Hypothalamus (tissue), 51 donors: ENCODE measurements around the gene NEURL1B.

ENCODE experiments used
- DNase-seq, 51 donors: peaks; one replicate each; lab custom pipeline; 2025; lab: John Stamatoyannopoulos, UW

NEURL1B gene

DNA sequence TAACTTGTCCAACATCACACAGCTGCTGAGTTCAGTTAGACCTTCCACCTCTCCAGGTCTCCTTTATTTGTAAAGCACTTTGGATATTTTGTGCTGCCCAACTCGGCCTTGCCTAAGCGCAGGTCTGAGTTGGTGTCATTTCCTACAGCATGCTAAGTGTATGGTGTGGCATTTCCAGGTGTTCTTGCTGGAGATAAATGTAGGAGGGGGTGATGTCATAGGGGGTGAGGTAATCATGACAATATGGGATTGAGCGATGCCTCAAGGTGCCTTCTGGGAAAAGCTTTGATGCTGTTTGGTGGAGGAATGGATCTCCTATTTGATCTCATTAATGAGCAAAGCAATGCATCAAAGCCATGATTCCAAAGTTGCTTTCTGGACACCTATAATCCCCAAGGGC, 32.3 kb upstream of the NEURL1B start:
- no peak for DNase-seq

DNA sequence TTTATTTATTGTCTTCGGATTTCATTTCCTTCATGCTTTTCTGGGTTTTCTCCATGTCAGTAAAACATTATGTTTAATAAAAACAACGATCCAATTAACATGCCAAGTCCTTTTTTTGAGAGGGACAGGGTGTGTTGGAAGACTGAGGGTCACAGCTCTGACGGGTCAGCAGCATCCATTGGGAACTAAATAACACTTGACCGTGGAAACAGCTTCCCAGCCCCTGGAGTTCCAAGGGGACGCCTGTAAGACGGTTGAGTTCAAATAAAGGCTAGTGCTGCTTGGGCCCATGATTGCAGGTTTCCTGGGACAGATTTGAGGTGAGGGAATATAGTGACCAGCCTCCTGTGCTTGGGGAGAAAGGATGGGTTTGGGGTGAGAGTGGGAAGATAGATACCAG, 30.4 kb upstream of the NEURL1B start:
- DNase-seq = no peak

DNA sequence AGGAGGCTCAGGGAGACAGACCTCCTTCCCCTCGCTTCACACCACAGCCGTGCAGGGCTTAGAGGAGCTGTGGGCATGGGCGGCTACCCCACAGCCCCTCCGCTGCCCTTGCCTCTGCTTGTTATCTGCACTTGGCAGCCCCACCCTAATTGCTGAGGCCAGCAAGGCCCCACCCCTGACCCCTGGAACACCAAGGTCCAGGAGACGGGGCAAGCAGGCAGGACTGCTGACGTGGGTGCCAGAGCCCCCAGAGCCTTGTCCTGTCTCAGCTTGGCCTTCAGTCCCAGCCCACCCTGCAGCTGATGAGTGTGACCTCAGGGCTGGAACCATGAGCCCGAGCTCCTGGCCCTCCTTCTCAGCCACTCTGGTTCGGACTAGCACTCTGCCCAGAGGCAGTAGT, 29.1 kb upstream of the NEURL1B start:
- DNase-seq = no peak

DNA sequence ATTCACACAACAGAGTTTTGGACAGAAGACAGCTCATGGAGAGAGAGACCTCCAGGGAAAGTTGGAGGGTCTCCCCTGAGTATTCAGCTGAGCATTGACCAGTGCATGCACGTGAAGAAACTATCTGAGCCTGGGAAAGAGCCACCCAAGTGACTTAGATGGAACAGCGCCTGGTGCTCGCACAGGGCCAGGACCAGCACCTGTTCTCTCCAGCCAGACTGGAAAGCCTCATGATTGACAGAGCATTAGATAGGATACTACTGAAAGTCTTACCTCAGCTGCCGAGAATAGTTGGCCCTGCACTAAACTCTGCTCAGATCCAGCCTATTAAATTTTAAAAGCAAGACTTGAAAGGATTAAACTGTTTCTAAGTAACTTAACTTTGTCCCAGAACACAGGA, 28.3 kb upstream of the NEURL1B start:
- no peak for DNase-seq

DNA sequence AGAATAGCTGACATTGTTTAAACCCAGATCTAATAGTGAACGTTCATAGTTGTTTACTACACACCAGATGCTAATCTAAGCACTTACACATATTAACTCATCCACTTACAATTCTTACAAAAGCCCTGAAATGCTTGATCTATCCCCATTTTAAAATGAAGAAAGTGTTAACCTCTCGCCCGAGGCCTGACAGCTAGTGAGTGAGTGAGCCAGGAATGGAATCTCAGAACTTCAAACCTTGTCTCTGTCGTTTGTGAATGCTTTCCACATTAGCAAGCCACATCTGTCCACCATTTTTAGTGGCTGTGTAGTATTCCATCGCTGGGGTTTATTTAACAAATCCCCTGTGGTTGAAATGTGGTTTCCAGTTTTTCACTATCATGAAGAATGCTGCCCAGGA, 24.9 kb upstream of the NEURL1B start:
- no peak for DNase-seq

DNA sequence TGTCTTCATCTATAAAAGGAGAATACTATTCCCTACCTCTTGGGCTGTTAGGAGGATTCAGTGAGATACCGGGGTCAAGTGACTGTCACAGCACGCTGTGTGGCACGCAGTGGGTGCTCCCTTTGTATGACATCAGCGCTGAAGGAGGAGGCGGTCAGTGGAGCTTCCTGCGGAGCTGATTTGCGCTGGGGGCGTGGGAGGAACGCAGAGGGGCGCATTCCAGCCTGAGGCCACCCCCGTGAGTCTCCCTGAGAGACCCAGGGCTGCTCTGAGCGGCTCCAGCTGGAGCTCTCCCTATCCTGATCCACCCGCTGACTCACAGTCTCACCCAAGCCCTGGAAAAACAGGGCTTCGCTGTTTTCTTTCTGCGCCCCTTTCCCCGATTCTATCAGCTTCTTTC, 24.3 kb upstream of the NEURL1B start:
- DNase-seq = no peak

DNA sequence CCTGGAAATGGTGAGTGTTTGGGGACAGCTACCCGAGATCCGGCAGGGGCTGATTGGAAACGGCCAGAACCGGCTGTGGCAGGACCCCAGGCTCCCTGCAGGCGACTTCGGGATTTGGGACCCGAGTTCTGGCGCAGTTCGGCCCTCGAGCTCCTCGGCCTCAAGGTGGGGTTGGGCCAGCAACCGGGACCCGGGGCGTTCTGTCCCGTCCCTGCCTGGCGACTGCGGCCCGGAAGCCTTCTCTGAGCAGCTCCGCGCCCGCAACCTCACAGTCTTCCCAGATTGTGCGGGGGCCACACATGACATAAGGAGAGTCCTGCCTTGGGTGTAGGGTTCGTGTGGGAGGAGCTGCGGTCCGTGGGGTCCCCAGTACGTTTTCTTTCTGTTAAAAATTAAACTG, 23.2 kb upstream of the NEURL1B start:
- no peak for DNase-seq

DNA sequence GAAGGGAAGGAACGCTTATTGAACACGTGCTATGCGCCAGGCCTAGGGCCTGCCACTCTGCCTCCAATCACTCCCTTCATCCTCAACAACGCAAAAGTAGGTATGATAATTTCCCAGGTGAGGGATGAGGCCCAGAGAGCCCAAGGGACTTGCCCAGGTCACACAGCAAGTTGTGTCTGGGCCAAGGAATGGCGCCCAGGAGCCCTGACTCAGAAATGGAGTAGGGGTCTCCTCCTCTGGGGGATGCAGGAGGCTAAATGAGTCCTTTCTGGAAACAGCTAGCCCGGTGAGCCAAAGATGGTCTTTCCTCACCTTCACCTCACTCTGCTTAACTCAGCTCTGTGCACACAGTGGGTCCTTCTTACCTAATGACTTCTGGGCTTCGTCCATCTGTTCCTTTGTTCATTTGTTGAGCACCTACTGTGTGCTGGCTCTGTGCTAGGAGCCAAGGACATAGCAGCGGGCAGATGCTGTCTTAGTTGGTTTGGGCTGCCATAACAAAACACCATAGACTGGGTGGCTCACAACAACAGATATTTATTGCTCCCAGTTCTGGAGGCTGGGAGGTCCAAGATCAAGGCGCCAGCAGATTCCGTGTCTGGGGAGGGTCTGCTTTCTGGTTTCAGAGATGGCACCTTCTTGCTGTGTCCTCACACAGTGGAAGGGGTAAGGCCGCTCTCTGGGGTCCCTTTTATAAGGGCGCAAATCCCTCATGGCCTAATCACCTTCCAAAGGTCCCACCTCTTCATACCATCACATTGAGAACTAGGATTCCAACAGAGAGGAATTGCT, 22.3 kb upstream of the NEURL1B start:
- DNase-seq = no peak

DNA sequence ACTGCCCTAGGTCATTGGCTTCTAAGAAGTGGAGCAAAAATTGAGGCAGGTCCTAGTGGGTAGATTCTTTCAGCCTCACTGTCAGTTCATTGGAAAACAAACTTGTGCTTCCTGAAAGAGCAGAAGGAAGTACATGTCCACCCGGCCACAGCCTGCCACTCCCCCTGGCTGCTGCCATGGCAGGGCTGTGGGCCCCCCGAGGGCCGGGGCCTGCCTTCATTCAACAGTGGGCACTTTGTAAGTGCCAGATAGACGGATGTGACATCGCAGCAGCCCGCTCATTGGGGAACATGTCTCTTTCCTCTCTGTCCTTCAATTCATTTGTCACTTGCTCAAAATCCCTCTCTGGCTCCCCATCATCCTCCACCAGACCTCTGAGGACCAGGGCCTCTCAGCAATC, 20.6 kb upstream of the NEURL1B start:
- no peak for DNase-seq

DNA sequence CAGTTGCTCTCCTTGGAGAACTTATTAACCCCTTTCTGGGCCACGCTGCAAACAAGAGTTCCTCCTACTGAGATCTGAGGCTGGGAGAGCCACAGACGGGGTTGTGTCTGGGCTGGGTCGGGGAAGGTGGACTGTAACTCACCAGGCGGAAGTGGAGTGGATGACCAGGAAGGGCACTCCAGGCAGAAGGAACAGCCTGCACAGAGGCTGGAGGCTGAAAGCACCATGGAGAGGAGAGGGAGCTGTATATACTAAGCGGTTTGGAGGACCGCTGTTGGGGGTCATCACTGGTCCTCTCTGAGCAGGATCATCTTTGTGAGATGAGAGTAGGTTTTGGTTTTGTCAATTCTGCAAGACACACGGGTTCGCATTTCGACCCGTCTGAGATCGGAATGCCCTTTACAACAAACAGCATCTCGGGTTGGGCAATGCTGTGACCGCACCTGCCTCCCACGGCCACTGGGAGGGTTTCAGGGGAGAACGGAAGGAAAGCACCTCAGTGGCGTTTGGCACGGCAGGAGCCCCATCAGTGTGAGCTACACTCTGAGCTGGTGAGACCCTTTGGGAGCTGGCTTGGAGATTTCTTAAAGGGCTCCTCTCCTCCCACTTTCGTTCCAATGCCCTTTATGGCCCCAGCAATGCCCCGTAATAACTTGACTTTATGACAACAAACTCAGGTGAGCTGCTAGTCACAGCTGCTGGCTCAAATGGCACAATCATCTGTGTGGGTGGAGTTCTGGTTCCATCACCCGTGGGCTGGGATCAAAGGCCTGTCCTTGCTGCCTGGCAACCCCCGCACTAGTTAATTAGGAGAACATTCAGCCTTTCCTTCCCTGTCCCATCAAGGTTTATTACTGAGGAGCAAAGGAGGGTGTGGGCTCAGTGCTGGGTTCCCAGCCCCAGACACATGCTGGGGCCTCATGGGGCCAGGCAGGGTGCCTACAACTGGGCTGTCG, 18.7 kb upstream of the NEURL1B start:
- no peak for DNase-seq

DNA sequence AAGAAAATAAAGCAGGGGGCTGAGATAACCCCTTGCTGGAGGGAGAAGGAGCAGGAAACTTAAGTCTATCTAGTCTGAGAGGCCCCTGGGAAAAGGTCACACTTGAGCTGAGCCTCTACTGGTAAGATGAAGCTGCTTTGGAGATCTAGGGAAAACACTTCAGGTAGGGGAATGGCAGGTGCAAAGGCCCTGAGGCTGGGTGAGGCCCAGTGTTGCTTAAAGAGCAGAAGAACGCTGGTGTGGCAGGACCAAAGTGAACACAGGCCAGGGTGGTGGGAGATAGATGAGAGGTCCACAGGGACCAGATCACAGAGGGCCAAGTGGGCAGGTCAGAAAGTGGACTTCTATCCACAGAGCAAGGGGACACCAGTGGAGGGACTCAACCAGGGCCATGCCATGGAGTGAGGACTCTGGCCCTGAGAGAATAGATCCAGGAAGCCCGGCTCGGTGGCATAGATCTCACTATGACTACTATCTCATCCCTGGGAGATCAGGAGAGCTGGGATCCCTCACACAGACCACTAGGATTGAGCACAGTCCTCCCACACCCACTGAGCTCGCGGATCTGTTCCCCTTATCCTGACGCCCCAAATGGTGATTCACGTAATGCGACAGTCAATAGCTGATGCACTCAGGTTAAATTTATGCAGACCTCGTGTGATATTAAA, 17.6 kb upstream of the NEURL1B start:
- DNase-seq = peak in 1 of 51 donors; percentile 17

DNA sequence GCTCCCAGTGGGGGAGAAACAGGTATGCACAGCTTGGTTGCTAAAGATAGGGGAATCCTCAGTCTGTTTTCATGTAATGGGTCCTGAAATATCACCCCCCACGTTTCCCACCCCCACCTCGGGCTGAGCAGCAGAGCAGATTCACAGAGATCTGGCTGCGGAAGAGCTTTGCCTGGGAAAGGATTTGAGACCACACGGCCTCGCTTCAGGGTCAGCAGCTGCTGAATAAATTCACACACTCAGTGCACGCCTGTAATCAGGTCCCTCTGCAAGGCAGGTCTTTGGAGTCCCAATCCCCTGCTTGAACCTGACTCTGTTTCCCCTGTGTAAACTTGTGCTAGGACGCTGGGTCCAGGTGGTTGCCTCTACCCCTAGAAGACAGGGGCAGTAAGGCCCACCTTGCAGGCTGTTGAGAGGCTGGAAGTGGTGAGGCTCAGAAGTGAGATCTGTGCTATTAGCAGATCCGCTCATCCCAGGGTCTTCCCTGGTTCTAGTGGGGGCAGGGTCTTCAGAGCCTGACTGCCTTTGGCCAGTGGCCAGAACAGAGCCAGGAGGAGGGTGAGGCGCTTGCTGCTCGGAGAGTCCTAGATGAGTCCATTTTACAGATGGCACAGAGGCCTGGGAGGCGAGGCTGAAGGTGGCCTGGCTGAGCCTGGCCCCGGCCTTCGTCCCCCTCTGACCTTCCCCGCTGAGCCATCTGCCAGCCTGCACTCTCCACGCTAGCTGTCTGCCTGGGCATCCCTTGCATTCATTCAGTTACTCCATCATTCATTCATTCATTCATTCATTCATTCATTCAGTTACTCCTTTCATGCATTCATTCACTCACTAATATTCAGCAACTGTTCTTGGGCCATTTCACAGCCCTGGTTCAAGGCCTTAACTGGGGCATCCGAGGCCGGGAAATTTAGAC, 16.7 kb upstream of the NEURL1B start:
- no peak for DNase-seq

DNA sequence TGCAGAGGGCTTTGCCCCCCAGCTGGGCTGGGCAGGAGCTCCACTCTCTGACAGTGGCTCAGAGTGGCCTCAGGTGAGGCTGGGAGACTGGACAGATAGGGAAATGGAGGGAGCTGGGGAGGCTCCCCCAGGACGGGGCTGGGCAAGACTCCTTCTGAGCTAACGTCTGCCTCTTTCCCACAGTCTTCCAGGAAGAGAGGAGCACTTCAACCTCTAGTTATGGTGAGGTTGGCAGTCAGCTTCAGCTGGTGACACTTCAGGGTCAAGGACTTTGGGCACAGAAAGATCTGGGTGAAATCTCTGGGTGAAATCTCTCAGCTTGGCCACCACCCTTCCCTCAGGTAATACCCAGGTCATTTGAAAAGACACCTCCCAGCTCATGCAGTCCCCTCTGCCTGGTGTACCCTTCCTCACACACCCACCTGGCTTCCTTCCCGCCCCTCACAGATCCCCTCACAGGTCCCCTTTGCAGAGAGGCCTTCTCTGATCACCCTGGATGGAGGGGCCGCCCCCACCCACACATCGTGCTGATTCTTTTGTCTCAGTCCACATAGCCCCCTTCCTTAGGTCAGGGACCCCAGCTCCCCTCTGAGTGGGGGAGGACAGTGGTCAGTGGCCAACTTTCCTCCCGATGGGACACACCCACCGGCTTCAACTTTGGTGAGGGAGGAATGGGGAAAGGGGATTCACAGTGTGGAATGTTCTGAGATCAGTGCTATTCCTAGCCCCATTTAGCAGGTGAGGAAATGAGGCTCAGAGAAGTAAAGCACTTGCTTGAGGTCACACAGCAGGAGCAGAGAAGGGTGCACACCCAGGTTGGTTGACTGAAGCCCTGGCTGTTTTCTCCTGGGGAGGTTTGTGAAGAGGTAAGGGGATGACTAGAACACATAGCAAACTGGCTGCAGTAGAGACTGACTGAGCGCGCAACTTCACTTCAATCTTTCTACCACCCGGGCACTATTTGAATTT, 15.8 kb upstream of the NEURL1B start:
- DNase-seq = no peak

DNA sequence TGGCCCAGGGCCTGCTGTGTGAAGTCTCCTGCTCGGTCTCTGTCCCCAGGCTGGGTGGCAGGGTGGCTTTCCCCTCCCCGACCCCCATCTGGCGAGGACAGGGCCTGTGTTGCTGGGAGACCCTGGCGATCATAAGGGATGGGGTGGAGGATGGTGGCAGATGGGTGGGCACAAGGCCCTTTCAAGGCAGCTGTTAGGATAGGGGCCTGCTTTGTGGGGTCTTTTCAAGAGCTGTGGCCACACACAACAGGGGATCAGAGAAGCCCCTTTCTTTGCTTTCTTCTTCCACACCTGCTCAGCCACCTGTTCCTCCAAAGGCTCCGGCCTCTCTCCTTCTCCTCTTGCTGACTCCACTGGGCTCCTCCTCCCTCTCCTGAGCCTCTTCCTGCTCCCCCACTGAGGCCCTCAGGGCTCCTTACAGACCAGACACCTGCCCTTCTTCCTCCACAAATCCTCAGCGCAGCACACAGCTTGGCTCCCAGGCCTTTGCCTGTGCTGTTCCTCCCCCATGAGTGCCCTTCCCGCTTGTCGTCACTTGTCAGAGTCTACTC, 15.0 kb upstream of the NEURL1B start:
- DNase-seq = no peak

DNA sequence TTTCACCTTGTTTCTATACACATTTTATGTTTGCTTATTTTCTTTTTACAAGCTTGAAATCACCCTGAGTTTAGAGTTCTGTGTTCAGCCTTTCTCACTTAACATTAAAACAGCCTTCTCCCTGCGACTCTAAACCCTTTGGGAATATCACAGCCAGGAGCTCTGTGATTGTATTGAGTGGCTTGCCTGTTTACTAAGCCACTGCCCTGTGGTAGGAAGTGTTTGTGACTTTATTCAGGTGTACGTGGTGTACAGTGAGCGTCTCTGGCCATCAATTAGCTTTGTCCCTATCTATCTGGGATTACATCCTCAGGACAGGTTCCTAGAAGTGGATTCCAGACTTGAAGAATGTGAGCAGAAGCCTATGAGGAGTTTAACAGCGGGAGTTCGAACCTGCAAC, 11.0 kb upstream of the NEURL1B start:
- no peak for DNase-seq

DNA sequence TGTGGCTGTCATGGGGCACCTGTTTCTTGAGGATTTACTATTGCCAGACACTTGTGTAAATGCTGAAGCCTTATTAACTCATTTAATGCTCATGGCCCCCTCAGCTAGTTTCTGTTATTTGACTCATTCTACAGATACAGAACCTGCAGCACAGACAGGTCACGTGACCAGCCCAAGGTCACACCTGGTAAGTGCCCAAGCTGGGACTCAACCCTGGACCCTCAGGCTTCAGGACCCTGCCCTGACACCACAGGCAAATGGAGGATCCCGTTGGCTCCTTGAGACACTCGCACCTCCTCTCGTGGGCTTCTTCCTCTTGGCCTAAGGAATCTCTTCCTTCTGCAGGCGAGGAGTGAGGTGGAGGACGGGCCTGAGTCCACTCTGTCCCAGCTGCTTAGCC, 10.6 kb upstream of the NEURL1B start:
- DNase-seq = no peak

DNA sequence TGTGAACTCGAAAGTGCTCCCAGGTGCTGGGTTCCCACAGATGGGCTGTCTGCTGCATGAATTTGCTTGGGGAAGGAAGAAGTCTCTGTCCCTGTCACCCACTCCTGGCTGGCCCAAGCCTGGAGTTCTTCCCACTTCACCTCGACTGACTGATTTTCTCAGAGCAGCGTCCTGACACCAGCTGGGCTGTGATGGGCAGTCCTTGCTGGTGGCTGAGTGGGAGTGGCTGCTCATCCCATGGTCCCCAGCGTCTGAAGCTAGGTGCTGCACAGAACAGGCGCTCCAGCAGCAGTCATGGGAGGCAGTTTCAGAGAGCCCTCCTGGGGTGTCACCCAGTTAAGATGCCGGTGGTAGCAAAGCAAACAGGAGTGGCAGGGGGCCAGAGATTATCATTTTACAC, 10.1 kb upstream of the NEURL1B start:
- no peak for DNase-seq

DNA sequence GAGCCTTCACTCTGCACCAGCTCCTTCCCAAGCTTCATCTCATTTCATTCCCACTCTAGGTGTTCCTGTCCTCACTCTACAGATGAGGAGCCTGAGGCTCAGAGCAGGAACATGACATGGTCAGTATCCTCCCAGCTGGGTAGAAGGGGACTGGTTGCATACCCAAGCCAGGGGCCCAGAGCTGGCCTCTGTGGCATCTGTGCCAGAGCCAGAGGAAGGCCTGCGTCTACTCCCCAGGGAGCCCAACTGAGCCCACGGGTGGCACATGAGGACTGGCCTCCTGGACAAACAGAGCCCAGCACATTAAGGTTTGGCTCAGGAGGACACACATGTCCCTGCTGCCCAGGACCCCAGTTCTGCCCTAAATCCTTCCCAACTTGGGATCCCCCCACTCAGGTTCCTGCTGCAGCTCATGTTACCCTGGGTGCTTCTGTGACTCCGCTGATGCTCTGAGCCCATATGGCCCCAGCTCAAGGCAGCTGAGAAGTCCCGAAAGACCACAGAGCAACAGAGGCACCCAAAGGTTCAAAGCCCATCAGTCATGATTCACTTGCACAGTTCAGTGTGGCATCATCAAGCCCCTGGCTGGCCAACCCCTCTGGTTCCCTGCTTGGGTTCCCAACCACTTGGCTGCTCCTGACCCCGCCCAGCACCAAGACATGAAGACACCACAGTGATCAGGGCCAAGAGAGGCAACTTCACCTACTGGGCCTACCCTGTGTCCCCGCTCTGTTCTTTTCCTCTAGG, 8.5 kb upstream of the NEURL1B start:
- DNase-seq = no peak
